ENCODE results near the gene CLIC4.

Gene CLIC4

DNA sequence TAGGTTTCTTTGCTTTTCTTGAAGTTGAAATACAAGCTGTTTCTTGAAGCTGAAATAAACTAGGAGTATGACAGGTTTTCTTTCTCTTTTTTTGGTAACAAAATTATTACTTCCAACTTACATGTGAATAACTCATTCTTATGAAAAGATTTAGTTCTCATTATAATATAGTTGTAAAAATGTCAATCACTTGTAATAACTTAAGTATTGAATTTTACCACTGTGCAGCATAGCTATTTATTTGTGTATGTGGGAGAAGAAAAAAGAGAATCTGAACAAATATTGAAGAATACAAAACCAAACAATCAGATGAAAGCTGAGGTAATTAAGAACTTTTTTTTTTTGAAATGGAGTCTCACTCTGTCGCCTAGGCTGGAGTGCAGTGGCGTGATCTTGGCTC lies 11.1 kb downstream of the CLIC4 start:
- H3K36me3 ChIP-seq (replicated peaks): no peaks in the 10 kb centered on the region
- H3K27me3 ChIP-seq (replicated peaks): no peaks in the 10 kb centered on the region
- H3K4me3 ChIP-seq (ENCODE audit: low read depth, low read length): no peak overlapping the region
- no peak overlapping the region for H3K27ac ChIP-seq
- TF ChIP-seq, protein P1, sequence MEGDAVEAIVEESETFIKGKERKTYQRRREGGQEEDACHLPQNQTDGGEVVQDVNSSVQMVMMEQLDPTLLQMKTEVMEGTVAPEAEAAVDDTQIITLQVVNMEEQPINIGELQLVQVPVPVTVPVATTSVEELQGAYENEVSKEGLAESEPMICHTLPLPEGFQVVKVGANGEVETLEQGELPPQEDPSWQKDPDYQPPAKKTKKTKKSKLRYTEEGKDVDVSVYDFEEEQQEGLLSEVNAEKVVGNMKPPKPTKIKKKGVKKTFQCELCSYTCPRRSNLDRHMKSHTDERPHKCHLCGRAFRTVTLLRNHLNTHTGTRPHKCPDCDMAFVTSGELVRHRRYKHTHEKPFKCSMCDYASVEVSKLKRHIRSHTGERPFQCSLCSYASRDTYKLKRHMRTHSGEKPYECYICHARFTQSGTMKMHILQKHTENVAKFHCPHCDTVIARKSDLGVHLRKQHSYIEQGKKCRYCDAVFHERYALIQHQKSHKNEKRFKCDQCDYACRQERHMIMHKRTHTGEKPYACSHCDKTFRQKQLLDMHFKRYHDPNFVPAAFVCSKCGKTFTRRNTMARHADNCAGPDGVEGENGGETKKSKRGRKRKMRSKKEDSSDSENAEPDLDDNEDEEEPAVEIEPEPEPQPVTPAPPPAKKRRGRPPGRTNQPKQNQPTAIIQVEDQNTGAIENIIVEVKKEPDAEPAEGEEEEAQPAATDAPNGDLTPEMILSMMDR (IDR thresholded peaks at IDR 0.05; ENCODE audit: low read depth, low read length, missing control alignments): no peak
- DNase-seq: no peak
- in situ Hi-C loops (cut with HindIII; ENCODE audit: low pct_ligation_motif_present, low sequenced_read_pairs): no loop called here

DNA sequence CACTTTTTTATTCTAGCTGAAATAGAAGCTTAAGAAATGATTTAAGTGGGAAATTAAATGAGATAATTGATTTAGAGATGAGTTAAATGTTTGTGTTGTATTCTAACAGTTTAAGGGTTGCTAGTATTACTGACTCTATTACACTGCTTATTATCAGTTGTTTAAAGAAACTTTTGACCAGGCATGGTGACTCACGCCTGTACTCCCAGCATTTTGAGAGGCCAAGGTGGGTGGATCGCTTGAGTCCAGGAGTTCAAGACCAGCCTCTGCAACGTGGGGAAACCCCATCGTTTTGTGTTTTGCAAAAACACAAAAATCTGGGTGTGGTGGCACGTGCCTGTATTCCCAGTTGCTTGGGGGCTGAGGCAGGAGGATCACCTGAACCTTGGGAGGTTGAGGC lies 14.2 kb downstream of the CLIC4 start:
- Histone ChIP-seq H3K36me3 (replicated peaks) (no peaks in the 10 kb centered on the region), H3K27ac (no peak overlapping the region), H3K27me3 (replicated peaks) (no peaks in the 10 kb centered on the region), H3K4me3 (ENCODE audit: low read depth, low read length) (no peak overlapping the region)
- no peak for DNase-seq
- TF ChIP-seq, protein P1 (IDR thresholded peaks at IDR 0.05; ENCODE audit: low read depth, low read length, missing control alignments): no peak
- in situ Hi-C loops (cut with HindIII; ENCODE audit: low pct_ligation_motif_present, low sequenced_read_pairs): no loop called here

- H3K36me3 ChIP-seq (replicated peaks): no peaks in the 10 kb centered on the region
- H3K27me3 ChIP-seq (replicated peaks): no peaks in the 10 kb centered on the region
- TF ChIP-seq, protein P1 (IDR thresholded peaks at IDR 0.05; ENCODE audit: low read depth, low read length, missing control alignments): no peak
- H3K4me3 ChIP-seq (ENCODE audit: low read depth, low read length): no peak overlapping the region
- H3K27ac ChIP-seq: no peak overlapping the region
- DNase-seq: no peak
- in situ Hi-C loops (cut with HindIII; ENCODE audit: low pct_ligation_motif_present, low sequenced_read_pairs): no loop called here
These were observed 16.3 kb downstream of the CLIC4 start for GRCh38 chr1:24761582-24761981.

DNA sequence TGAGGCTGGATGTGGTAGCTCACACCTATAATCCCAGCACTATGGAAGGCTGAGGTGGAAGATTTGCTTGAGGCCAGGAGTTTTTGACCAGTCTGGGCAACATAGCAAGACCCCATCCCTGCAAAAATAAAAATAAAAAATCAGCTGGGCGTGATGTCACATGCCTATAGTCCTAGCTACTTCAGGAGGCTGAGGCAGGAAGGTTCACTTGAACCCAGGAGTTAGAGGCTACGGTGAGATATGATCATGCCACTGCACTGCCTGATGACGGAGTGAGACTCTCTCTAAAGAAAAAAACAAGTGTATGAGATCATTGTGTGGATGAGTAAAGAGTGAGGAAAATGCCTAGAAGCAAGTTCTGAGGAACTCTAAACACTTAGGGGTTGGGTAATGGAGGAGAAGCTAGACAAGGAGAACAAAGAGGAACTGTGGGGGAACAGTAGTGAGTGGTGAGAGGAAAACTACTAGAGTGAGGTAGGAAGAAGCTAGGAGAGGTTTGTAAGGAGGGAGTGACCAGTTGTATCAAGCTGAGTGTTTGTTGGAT lies 17.0 kb downstream of the CLIC4 start:
- Histone ChIP-seq H3K27ac (peak overlapping the region; percentile 14), H3K4me3 (ENCODE audit: low read depth, low read length) (no peak overlapping the region), H3K36me3 (replicated peaks) (no peaks in the 10 kb centered on the region), H3K27me3 (replicated peaks) (no peaks in the 10 kb centered on the region)
- TF ChIP-seq, protein P1 (IDR thresholded peaks at IDR 0.05; ENCODE audit: low read depth, low read length, missing control alignments): no peak
- in situ Hi-C loops (cut with HindIII; ENCODE audit: low pct_ligation_motif_present, low sequenced_read_pairs): no loop called here
- no peak for DNase-seq

DNA sequence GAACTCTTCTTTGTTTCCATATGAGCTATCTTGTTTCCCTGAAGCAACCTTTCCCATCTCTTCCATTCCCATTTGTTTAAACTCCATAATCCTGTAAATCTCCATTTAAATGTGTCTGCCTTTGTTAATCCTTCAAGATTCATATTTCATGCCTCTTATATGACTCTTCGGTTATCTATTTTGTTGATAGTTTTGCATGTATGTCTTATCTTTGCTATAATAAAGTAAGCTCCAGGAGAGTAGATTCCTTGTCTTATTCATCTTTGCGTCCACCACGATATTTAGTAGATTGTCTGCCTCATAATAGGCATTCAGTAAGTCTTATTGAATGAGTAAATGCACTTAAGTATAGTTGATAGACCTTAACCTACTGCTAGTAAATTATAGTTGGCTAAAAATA lies 18.4 kb downstream of the CLIC4 start:
- in situ Hi-C loops (cut with HindIII; ENCODE audit: low pct_ligation_motif_present, low sequenced_read_pairs): no loop called here
- no peak overlapping the region for H3K4me3 ChIP-seq (ENCODE audit: low read depth, low read length)
- DNase-seq: no peak
- TF ChIP-seq, protein P1 (IDR thresholded peaks at IDR 0.05; ENCODE audit: low read depth, low read length, missing control alignments): no peak
- no peaks in the 10 kb centered on the region for H3K27me3 ChIP-seq (replicated peaks)
- no peak overlapping the region for H3K27ac ChIP-seq
- peaks cover 2% of the 10 kb centered on the region for H3K36me3 ChIP-seq (replicated peaks)

DNA sequence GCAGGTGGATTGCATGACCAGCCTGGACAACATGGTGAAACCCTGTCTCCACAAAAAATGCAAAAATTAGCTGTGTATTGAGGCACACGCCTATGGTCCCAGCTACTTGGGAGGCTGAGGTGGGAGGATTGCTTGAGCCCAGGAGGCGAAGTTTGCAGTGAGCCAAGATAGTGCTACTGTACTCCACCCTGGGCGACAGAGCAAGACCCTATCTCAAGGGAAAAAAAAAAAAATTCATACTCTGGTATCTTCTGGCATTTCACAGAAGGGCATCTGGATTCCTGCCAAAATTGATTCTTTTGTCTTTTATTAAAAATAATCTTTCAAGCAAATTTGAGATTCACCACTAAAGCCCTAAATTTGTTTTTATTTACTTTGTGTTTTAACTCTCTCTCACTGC lies 19.2 kb downstream of the CLIC4 start:
- peaks cover 2% of the 10 kb centered on the region for H3K36me3 ChIP-seq (replicated peaks)
- H3K4me3 ChIP-seq (ENCODE audit: low read depth, low read length): no peak overlapping the region
- H3K27ac ChIP-seq: no peak overlapping the region
- in situ Hi-C loops (cut with HindIII; ENCODE audit: low pct_ligation_motif_present, low sequenced_read_pairs): no loop called here
- H3K27me3 ChIP-seq (replicated peaks): no peaks in the 10 kb centered on the region
- TF ChIP-seq, protein P1 (IDR thresholded peaks at IDR 0.05; ENCODE audit: low read depth, low read length, missing control alignments): no peak
- no peak for DNase-seq

All from brain microvascular endothelial cell (primary cell).